HCT116 (cell line): Measurements from ENCODE around the gene SPATS2L. TPM values are rescaled to one million over a fixed set of nuclear protein-coding genes. Genes with fewer than 3 reads are reported as not detected.

Experiments
- ATAC-seq: fragments of 200-7000 bp; cut with Tn5 transposase; 2 replicates; pipeline ENCODE4 v1.9.1; 2020; ENCODE audit warnings: mild to moderate bottlenecking, moderate library complexity
- BruUV-seq: library from RNA; stranded (reverse); fragments of 400-500 nt; replicated peaks from 2 replicates; lab custom pipeline; 2021; lab: Mats Ljungman, UMichigan
- CTCF ChIA-PET: fragments of 300-600 bp; sonication (Branson Sonifier 250); formaldehyde crosslinking; loops from one replicate; lab custom pipeline; 2021; ENCODE audit warnings: antibody characterized with exemption; lab: Charles Lee
- POLR2A ChIA-PET: fragments of 300-600, 350-600 bp; sonication (Branson Sonifier 250); formaldehyde crosslinking; loops from one replicate; lab custom pipeline; 2021; ENCODE audit warnings: antibody characterized with exemption; lab: Charles Lee
- RAD21 ChIA-PET, 2 experiments: fragments of 300-600 bp; sonication (Branson Sonifier 250); formaldehyde crosslinking; loops; one replicate each; lab custom pipeline; 2023; ENCODE audit warnings: low total read pairs in 2 of 2; ENCODE audit not compliant: uncharacterized antibody in 2 of 2, unreplicated experiment in 2 of 2, low non-redundant PET in 1 of 2; lab: Charles Lee
- DNase-seq: peaks from one replicate; pipeline ENCODE4 v3.0.0-alpha.2; 2010; ENCODE audit warnings: low read depth, low spot score
- H2AFZ ChIP-seq: fragments of 200-600 bp; shearing (Covaris generic), sonication (generic); 2 replicates; pipeline ENCODE4 v1.6.1; 2017; ENCODE audit warnings: low read depth, mixed run types, mixed read lengths, antibody characterized with exemption, low read length; ENCODE audit not compliant: poor library complexity, severe bottlenecking
- H3K27ac ChIP-seq: 2 replicates; pipeline ENCODE4 v1.5.1; 2012; ENCODE audit warnings: low read depth, low read length
- H3K27me3 ChIP-seq: fragments of 200-600 bp; sonication (generic); 2 replicates; pipeline ENCODE4 v1.6.1; 2016; ENCODE audit warnings: mixed run types, low read length, mixed read lengths; ENCODE audit not compliant: insufficient read depth
- H3K36me3 ChIP-seq, 2 experiments: fragments of 200-500 bp in 1 of 2; fragments of 200-600 bp in 1 of 2; sonication (Bioruptor generic) in 1 of 2; sonication (generic) in 1 of 2; 2 replicates each; pipeline versions ENCODE4 v1.5.1 to v1.6.1; 2014 to 2016; ENCODE audit warnings: low read length in 2 of 2, inconsistent platforms in 1 of 2, mixed read lengths in 1 of 2, mixed run types in 1 of 2; ENCODE audit not compliant: insufficient read depth in 2 of 2, control insufficient read depth in 1 of 2
- H3K4me1 ChIP-seq, 2 experiments: fragments of 200-600 bp in 1 of 2; sonication (generic) in 1 of 2; 2 replicates each; pipeline versions ENCODE4 v1.5.1 to v1.6.1; 2012 to 2017; ENCODE audit warnings: low read length in 2 of 2, inconsistent platforms in 1 of 2, mild to moderate bottlenecking in 1 of 2, mixed read lengths in 1 of 2, mixed run types in 1 of 2, moderate library complexity in 1 of 2; ENCODE audit not compliant: insufficient read depth in 2 of 2, control insufficient read depth in 1 of 2
- H3K4me2 ChIP-seq: fragments of 200-600 bp; sonication (generic); 2 replicates; pipeline ENCODE4 v1.6.1; 2017; ENCODE audit warnings: mixed run types, low read length, mixed read lengths
- H3K4me3 ChIP-seq, 2 experiments: fragments of 200-600 bp in 1 of 2; sonication (generic) in 1 of 2; replicated peaks in 1 of 2; 2 replicates each; pipeline ENCODE4 v1.5.1; 2011 to 2016; ENCODE audit warnings: low read length in 2 of 2, control low read depth in 1 of 2, low read depth in 1 of 2, mild to moderate bottlenecking in 1 of 2, mixed read lengths in 1 of 2, mixed run types in 1 of 2
- H3K79me2 ChIP-seq: fragments of 200-600 bp; sonication (generic); 2 replicates; pipeline ENCODE4 v1.6.1; 2017; ENCODE audit warnings: mild to moderate bottlenecking, mixed run types, low read length, moderate library complexity, mixed read lengths; ENCODE audit not compliant: insufficient read depth
- H3K9ac ChIP-seq: fragments of 200-600 bp; sonication (generic); 2 replicates; pipeline ENCODE4 v1.6.1; 2016; ENCODE audit warnings: low read length, mixed read lengths
- H3K9me2 ChIP-seq: fragments of 200-600 bp; sonication (generic), shearing (Covaris generic); 2 replicates; pipeline ENCODE4 v1.6.1; 2017; ENCODE audit warnings: mixed run types, mild to moderate bottlenecking, moderate library complexity; ENCODE audit not compliant: insufficient read depth
- H3K9me3 ChIP-seq, 2 experiments: fragments of 200-500 bp in 1 of 2; fragments of 200-600 bp in 1 of 2; sonication (Bioruptor generic) in 1 of 2; sonication (generic) in 1 of 2; 2 replicates each; pipeline ENCODE4 v1.6.1; 2014 to 2017; ENCODE audit warnings: low read length in 2 of 2, mixed read lengths in 2 of 2, inconsistent platforms in 1 of 2, low read depth in 1 of 2, mild to moderate bottlenecking in 1 of 2, mixed run types in 1 of 2, moderate library complexity in 1 of 2; ENCODE audit not compliant: control insufficient read depth in 1 of 2, insufficient read depth in 1 of 2
- H4K20me1 ChIP-seq: fragments of 200-600 bp; sonication (generic), shearing (Covaris generic); 2 replicates; pipeline ENCODE4 v1.6.1; 2017; ENCODE audit warnings: mixed run types, mild to moderate bottlenecking, moderate library complexity; ENCODE audit not compliant: insufficient read depth
- CBX3 ChIP-seq: IDR thresholded peaks from 2 replicates; pipeline ENCODE4 v1.6.1; 2012; ENCODE audit warnings: low read depth
- EZH2 ChIP-seq: fragments of 200-600 bp; sonication (generic); IDR thresholded peaks from 2 replicates; pipeline ENCODE4 v1.6.1; 2017; ENCODE audit warnings: antibody characterized with exemption, mixed run types
- EZH2phosphoT487 ChIP-seq: fragments of 200-600 bp; IDR thresholded peaks from 2 replicates; pipeline ENCODE4 v1.6.1; 2018; ENCODE audit warnings: antibody characterized with exemption, borderline replicate concordance
- JUND ChIP-seq: IDR thresholded peaks from 2 replicates; pipeline ENCODE4 v1.6.1; 2012
- SP1 ChIP-seq: IDR thresholded peaks from 2 replicates; pipeline ENCODE4 v1.6.1; 2012; ENCODE audit warnings: low read depth
- YY1 ChIP-seq: IDR thresholded peaks from 2 replicates; pipeline ENCODE4 v1.6.1; 2011; ENCODE audit warnings: low read length, low read depth, moderate library complexity, mild to moderate bottlenecking; ENCODE audit not compliant: insufficient replicate concordance; ENCODE audit errors: extremely low read depth
- ZNF274 ChIP-seq: fragments of 200-500 bp; sonication (Bioruptor generic); IDR thresholded peaks from 2 replicates; pipeline ENCODE4 v1.6.1; 2014; ENCODE audit warnings: mild to moderate bottlenecking, low read depth, low read length, inconsistent platforms
- intact Hi-C: fragments of 100-400 bp; cut with micrococcal nuclease; formaldehyde crosslinking; loops from 2 replicates; pipeline ENCODE4 v1.10.0; 2022
- total RNA-seq: library from RNA; stranded (reverse); gene quantifications from one replicate; pipeline ENCODE4 v1.2.1, GENCODE V29; 2021; ENCODE audit not compliant: unreplicated experiment
- TF ChIP-seq, protein P1 (sequence below): IDR thresholded peaks from 2 replicates; pipeline ENCODE4 v1.6.1; 2012
- TF ChIP-seq, protein P2 (sequence below): IDR thresholded peaks from 2 replicates; pipeline ENCODE4 v1.6.1; 2011; ENCODE audit warnings: mild to moderate bottlenecking, low read length, moderate library complexity; ENCODE audit not compliant: insufficient replicate concordance; ENCODE audit errors: extremely low read depth

Gene SPATS2L
- total RNA-seq, 1 experiment from 2014 or later = 87.1 TPM

GRCh38 chr2:200279857-200280256 is 26.6 kb upstream of the SPATS2L start:
- H3K4me3 ChIP-seq = no peak overlapping the region
- no peak overlapping the region for H3K4me2 ChIP-seq
- no peaks in the 10 kb centered on the region for H3K9me2 ChIP-seq
- no TSS peak for BruUV-seq
- H3K4me1 ChIP-seq = no peaks in the 10 kb centered on the region
- H3K79me2 ChIP-seq = no peaks in the 10 kb centered on the region
- H3K36me3 ChIP-seq = no peaks in the 10 kb centered on the region
- no peak for DNase-seq
- TF ChIP-seq CBX3 = no peak
- TF ChIP-seq SP1 = no peak
- TF ChIP-seq, protein P1, sequence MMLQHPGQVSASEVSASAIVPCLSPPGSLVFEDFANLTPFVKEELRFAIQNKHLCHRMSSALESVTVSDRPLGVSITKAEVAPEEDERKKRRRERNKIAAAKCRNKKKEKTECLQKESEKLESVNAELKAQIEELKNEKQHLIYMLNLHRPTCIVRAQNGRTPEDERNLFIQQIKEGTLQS = no peak
- TF ChIP-seq YY1 = no peak
- no peak for TF ChIP-seq EZH2
- no peak for TF ChIP-seq ZNF274
- TF ChIP-seq, protein P2, sequence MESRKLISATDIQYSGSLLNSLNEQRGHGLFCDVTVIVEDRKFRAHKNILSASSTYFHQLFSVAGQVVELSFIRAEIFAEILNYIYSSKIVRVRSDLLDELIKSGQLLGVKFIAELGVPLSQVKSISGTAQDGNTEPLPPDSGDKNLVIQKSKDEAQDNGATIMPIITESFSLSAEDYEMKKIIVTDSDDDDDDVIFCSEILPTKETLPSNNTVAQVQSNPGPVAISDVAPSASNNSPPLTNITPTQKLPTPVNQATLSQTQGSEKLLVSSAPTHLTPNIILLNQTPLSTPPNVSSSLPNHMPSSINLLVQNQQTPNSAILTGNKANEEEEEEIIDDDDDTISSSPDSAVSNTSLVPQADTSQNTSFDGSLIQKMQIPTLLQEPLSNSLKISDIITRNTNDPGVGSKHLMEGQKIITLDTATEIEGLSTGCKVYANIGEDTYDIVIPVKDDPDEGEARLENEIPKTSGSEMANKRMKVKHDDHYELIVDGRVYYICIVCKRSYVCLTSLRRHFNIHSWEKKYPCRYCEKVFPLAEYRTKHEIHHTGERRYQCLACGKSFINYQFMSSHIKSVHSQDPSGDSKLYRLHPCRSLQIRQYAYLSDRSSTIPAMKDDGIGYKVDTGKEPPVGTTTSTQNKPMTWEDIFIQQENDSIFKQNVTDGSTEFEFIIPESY = no peak
- TF ChIP-seq EZH2phosphoT487 = no peak
- TF ChIP-seq JUND = no peak
- H3K27ac ChIP-seq = no peak overlapping the region
- no peak overlapping the region for H3K9ac ChIP-seq
- intact Hi-C loops = no loop called here
- H3K9me3 ChIP-seq = no peaks in the 10 kb centered on the region
- H2AFZ ChIP-seq = peak overlapping the region; percentile 13
- ChIA-PET RAD21 (no interaction called here), POLR2A (no interaction called here), CTCF (no interaction called here)
- no peaks in the 10 kb centered on the region for H3K27me3 ChIP-seq
- ATAC-seq = no peak
- H4K20me1 ChIP-seq = no peaks in the 10 kb centered on the region
